ENCODE measurements around the gene SPHK2.

DNA sequence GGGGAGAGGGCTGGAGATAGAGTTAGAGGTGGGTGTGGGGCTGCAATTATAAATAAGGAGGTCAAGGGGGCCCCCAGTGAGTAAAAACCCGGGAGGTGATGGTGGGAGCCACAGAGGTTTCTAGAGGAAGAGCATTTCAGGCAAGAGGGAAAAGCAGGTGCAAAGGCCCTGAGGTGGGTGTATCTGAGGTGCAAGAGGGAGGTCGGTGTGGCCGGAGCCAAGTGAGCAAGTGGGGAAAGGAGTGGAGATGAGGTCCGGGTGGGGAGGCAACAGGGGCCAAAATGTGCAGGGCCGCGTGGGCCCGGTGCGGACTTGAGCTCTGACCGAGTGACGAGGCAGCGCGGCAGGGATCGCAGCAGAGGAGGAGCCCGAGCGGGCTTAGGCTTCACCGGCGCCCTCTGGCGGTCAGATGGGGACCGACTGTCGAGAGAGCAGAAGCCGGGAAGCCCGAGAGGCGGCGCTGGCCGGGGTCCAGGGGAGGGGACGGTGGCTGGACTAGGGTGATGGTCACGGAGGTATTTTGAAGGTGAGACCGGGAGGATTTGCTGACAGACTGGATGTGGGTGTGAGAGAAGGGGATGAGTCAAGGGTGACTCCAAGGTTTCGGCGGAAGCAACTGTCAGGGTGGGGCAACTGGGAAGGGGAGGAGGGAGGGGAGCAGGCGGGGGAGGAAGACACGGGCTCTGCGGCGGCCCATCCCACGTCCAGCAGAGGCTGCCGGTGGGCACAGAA is 30.5 kb upstream of the SPHK2 start:
- no peak; the same call in 1 of the 2 replicates for TF ChIP-seq GABPA (IDR thresholded peaks at IDR 0.05; ENCODE audit: borderline replicate concordance, insufficient read depth, low read length)
- no peak for TF ChIP-seq RXRA (IDR thresholded peaks at IDR 0.05; ENCODE audit: insufficient read depth, low read depth, low read length)
- no peak for TF ChIP-seq YY1 (IDR thresholded peaks at IDR 0.05; ENCODE audit: low read depth, low read length)
- TF ChIP-seq POLR2A (IDR thresholded peaks at IDR 0.05; ENCODE audit: control extremely low read depth in 1 of 2, low read depth in 2 of 2, low read length in 2 of 2) = no peak
- TF ChIP-seq POU5F1 (IDR thresholded peaks at IDR 0.05; ENCODE audit: low read depth, low read length) = no peak
- peak; percentile 57 to 71 for TF ChIP-seq RAD21 (IDR thresholded peaks at IDR 0.05 in 1 of 2, conservative IDR thresholded peaks at IDR 0.05 in 1 of 2; ENCODE audit: low read depth in 2 of 2, low read length in 2 of 2)
- TF ChIP-seq CHD1 (IDR thresholded peaks at IDR 0.05; ENCODE audit: low read depth, low read length) = no peak
- TF ChIP-seq, protein P1, sequence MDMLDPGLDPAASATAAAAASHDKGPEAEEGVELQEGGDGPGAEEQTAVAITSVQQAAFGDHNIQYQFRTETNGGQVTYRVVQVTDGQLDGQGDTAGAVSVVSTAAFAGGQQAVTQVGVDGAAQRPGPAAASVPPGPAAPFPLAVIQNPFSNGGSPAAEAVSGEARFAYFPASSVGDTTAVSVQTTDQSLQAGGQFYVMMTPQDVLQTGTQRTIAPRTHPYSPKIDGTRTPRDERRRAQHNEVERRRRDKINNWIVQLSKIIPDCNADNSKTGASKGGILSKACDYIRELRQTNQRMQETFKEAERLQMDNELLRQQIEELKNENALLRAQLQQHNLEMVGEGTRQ (IDR thresholded peaks at IDR 0.05; ENCODE audit: low read length) = peak; percentile 32; the same call in 1 of the 2 replicates
- TF ChIP-seq, protein P2, sequence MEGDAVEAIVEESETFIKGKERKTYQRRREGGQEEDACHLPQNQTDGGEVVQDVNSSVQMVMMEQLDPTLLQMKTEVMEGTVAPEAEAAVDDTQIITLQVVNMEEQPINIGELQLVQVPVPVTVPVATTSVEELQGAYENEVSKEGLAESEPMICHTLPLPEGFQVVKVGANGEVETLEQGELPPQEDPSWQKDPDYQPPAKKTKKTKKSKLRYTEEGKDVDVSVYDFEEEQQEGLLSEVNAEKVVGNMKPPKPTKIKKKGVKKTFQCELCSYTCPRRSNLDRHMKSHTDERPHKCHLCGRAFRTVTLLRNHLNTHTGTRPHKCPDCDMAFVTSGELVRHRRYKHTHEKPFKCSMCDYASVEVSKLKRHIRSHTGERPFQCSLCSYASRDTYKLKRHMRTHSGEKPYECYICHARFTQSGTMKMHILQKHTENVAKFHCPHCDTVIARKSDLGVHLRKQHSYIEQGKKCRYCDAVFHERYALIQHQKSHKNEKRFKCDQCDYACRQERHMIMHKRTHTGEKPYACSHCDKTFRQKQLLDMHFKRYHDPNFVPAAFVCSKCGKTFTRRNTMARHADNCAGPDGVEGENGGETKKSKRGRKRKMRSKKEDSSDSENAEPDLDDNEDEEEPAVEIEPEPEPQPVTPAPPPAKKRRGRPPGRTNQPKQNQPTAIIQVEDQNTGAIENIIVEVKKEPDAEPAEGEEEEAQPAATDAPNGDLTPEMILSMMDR (IDR thresholded peaks at IDR 0.05; ENCODE audit: control extremely low read depth in 1 of 3, insufficient read depth in 1 of 3, low read depth in 1 of 3, low read length in 3 of 3) = peak; percentile 90 to 99 (median 98)
- TF ChIP-seq POLR2AphosphoS5 (IDR thresholded peaks at IDR 0.05; ENCODE audit: low read depth, low read length) = no peak

Measured in H1 (cell line).